DND-41 (cell line): Measurements from ENCODE around the gene COG7.

Experiments
- ATAC-seq: fragments of 200-7000 bp; cut with Tn5 transposase; 3 replicates; pipeline ENCODE4 v1.9.1; 2021; ENCODE audit warnings: low read depth; ENCODE audit not compliant: insufficient read depth
- DNase-seq: peaks from one replicate; pipeline ENCODE4 v3.0.0-alpha.2; 2020
- H2AFZ ChIP-seq: 2 replicates; pipeline ENCODE4 v1.6.0; 2012; ENCODE audit warnings: low read depth, low read length
- H3K27ac ChIP-seq: 2 replicates; pipeline ENCODE4 v1.5.1; 2012; ENCODE audit warnings: low read length, inconsistent platforms
- H3K27me3 ChIP-seq: fragments of 200-600 bp; sonication (generic); 2 replicates; pipeline ENCODE4 v1.6.0; 2012; ENCODE audit warnings: low read length, mild to moderate bottlenecking, inconsistent platforms; ENCODE audit not compliant: insufficient read depth, poor library complexity
- H3K36me3 ChIP-seq: 2 replicates; pipeline ENCODE4 v1.5.1; 2012; ENCODE audit warnings: low read length, inconsistent platforms; ENCODE audit not compliant: insufficient read depth
- H3K4me1 ChIP-seq: 2 replicates; pipeline ENCODE4 v1.5.1; 2012; ENCODE audit warnings: mild to moderate bottlenecking, low read length; ENCODE audit not compliant: insufficient read depth
- H3K4me2 ChIP-seq: 2 replicates; pipeline ENCODE4 v1.6.0; 2012; ENCODE audit warnings: mild to moderate bottlenecking, moderate library complexity, low read length, inconsistent platforms; ENCODE audit not compliant: insufficient read depth
- H3K4me3 ChIP-seq, 2 experiments: fragments of 200-600 bp in 1 of 2; shearing (Covaris generic) in 1 of 2; 2 replicates each; pipeline ENCODE4 v1.5.1; 2012 to 2016; ENCODE audit warnings: inconsistent platforms in 2 of 2, low read length in 2 of 2, mild to moderate bottlenecking in 2 of 2, low read depth in 1 of 2, moderate library complexity in 1 of 2
- H3K79me2 ChIP-seq: 2 replicates; pipeline ENCODE4 v1.6.0; 2012; ENCODE audit warnings: low read length, inconsistent platforms; ENCODE audit not compliant: insufficient read depth
- H3K9ac ChIP-seq: 2 replicates; pipeline ENCODE4 v1.6.0; 2012; ENCODE audit warnings: low read depth, mild to moderate bottlenecking, inconsistent platforms, low read length, moderate library complexity
- H3K9me3 ChIP-seq: 2 replicates; pipeline ENCODE4 v1.5.1; 2012; ENCODE audit warnings: low read length, moderate library complexity, mild to moderate bottlenecking, inconsistent platforms; ENCODE audit not compliant: insufficient read depth, severe bottlenecking
- H4K20me1 ChIP-seq: 2 replicates; pipeline ENCODE4 v1.6.0; 2012; ENCODE audit warnings: low read length; ENCODE audit not compliant: insufficient read depth
- CTCF ChIP-seq: IDR thresholded peaks from 2 replicates; pipeline ENCODE4 v1.5.1; 2012; ENCODE audit warnings: borderline replicate concordance, low read length, moderate library complexity, mild to moderate bottlenecking; ENCODE audit not compliant: poor library complexity, severe bottlenecking; ENCODE audit errors: extremely low read depth
- EZH2 ChIP-seq: IDR thresholded peaks from 3 replicates; pipeline ENCODE4 v1.6.1; 2012; ENCODE audit warnings: borderline replicate concordance, low read depth, mild to moderate bottlenecking, moderate library complexity, low read length, inconsistent platforms; ENCODE audit not compliant: severe bottlenecking

The COG7 gene

GRCh38 chr16:23345237-23345636 is 107.8 kb downstream of the COG7 start:
- H3K9me3 ChIP-seq = no peaks in the 10 kb centered on the region
- H3K27me3 ChIP-seq = no peaks in the 10 kb centered on the region
- H4K20me1 ChIP-seq = no peaks in the 10 kb centered on the region
- no peak overlapping the region for H3K27ac ChIP-seq
- no peak overlapping the region for H2AFZ ChIP-seq
- no peak overlapping the region for H3K9ac ChIP-seq
- H3K79me2 ChIP-seq = no peaks in the 10 kb centered on the region
- no peak overlapping the region for H3K4me2 ChIP-seq
- H3K4me1 ChIP-seq = no peaks in the 10 kb centered on the region
- no peak for DNase-seq
- ATAC-seq = no peak
- H3K36me3 ChIP-seq = no peaks in the 10 kb centered on the region
- no peak overlapping the region for H3K4me3 ChIP-seq
- TF ChIP-seq EZH2 (no peak), CTCF (no peak)

GRCh38 chr16:23343643-23344612 is 109.1 kb downstream of the COG7 start:
- Histone ChIP-seq H2AFZ (no peak overlapping the region), H4K20me1 (no peaks in the 10 kb centered on the region), H3K27ac (no peak overlapping the region), H3K79me2 (no peaks in the 10 kb centered on the region), H3K4me3 (no peak overlapping the region), H3K27me3 (no peaks in the 10 kb centered on the region), H3K36me3 (no peaks in the 10 kb centered on the region), H3K9ac (no peak overlapping the region), H3K4me2 (no peak overlapping the region), H3K9me3 (no peaks in the 10 kb centered on the region), H3K4me1 (no peaks in the 10 kb centered on the region)
- DNase-seq = no peak
- ATAC-seq = no peak
- TF ChIP-seq CTCF (no peak), EZH2 (no peak)

- no peak overlapping the region for H3K4me2 ChIP-seq
- no peaks in the 10 kb centered on the region for H3K4me1 ChIP-seq
- no peak overlapping the region for H3K27ac ChIP-seq
- H3K79me2 ChIP-seq = no peaks in the 10 kb centered on the region
- no peaks in the 10 kb centered on the region for H3K27me3 ChIP-seq
- H3K36me3 ChIP-seq = no peaks in the 10 kb centered on the region
- ATAC-seq = no peak
- H3K4me3 ChIP-seq = no peak overlapping the region
- no peak for DNase-seq
- H3K9me3 ChIP-seq = no peaks in the 10 kb centered on the region
- H4K20me1 ChIP-seq = no peaks in the 10 kb centered on the region
- H3K9ac ChIP-seq = no peak overlapping the region
- TF ChIP-seq CTCF (no peak), EZH2 (no peak)
- no peak overlapping the region for H2AFZ ChIP-seq
These were observed 110.8 kb downstream of the COG7 start for GRCh38 chr16:23342083-23342640.
